ENCODE results near the gene KCNH2.

GRCh38 chr7:150911590-150912267, 66.4 kb downstream of the KCNH2 start:
- TF ChIP-seq CTCF (IDR thresholded peaks at IDR 0.05) (no peak), POLR2AphosphoS5 (IDR thresholded peaks at IDR 0.05) (no peak)
